ENCODE measurements around the gene OR6B2. TPM values are rescaled to one million over a fixed set of nuclear protein-coding genes. Genes with fewer than 3 reads are reported as not detected.

Gene OR6B2
- total RNA-seq, 4 donors from 2014 or later = not detected

- WGBS, 2 donors = 84 to 90% methylated on average over 2 of the region's 2 CpGs
- TF ChIP-seq, protein P1, sequence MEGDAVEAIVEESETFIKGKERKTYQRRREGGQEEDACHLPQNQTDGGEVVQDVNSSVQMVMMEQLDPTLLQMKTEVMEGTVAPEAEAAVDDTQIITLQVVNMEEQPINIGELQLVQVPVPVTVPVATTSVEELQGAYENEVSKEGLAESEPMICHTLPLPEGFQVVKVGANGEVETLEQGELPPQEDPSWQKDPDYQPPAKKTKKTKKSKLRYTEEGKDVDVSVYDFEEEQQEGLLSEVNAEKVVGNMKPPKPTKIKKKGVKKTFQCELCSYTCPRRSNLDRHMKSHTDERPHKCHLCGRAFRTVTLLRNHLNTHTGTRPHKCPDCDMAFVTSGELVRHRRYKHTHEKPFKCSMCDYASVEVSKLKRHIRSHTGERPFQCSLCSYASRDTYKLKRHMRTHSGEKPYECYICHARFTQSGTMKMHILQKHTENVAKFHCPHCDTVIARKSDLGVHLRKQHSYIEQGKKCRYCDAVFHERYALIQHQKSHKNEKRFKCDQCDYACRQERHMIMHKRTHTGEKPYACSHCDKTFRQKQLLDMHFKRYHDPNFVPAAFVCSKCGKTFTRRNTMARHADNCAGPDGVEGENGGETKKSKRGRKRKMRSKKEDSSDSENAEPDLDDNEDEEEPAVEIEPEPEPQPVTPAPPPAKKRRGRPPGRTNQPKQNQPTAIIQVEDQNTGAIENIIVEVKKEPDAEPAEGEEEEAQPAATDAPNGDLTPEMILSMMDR (IDR thresholded peaks at IDR 0.05) = no peak
- TF ChIP-seq POLR2A (IDR thresholded peaks at IDR 0.05) = no peak
- no peak overlapping the region for H3K4me3 ChIP-seq (ENCODE audit: low read depth, poor library complexity, severe bottlenecking)
- intact Hi-C loops (cut with DNase I; ENCODE audit: low total_unique reads) = loop anchor here (10.0 kb wide), 1 partner anchor 958 kb away; no protein-coding TSS in a partner anchor
- DNase-seq (ENCODE audit: low spot score in 2 of 2) = no peak
These were observed 36.9 kb downstream of the OR6B2 start for GRCh38 chr2:239993291-239993690.

DNA sequence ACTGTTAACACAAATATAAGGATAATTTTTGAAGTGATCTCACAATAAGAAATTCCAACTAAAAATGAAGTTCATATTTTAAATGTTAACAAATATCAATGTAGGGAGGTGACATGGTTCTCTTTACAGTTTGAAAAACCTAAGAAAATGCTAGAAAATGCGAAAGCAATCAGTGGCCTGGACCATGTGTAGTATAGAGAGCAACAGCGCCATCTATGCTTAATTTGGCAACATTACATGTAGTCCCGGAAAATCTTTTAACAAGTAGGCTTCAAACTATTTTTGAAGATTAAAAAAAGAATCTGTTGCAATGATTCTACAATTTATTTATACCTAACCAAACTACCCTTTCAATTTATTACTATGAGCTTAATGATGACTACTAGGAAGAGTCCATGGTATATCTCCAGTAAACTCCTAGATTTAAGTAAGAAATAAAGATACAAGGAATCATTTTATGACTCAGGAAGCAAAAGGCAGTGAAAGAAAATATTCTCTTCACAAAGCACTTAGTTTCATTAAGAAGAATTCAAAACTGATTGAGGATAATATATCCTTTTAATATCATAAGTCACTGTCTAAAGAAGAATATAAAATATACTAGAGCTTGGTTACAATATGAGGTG lies 38.4 kb downstream of the OR6B2 start:
- 3 to 8% methylated on average over 3 of the region's 3 CpGs for WGBS, 2 donors
- TF ChIP-seq POLR2A (IDR thresholded peaks at IDR 0.05) = no peak
- no peak overlapping the region for H3K4me3 ChIP-seq (ENCODE audit: low read depth, poor library complexity, severe bottlenecking)
- DNase-seq (ENCODE audit: low spot score in 2 of 2) = no peak
- intact Hi-C loops (cut with DNase I; ENCODE audit: low total_unique reads) = loop anchor here (10.0 kb wide), 1 partner anchor 957 kb away; no protein-coding TSS in a partner anchor

DNA sequence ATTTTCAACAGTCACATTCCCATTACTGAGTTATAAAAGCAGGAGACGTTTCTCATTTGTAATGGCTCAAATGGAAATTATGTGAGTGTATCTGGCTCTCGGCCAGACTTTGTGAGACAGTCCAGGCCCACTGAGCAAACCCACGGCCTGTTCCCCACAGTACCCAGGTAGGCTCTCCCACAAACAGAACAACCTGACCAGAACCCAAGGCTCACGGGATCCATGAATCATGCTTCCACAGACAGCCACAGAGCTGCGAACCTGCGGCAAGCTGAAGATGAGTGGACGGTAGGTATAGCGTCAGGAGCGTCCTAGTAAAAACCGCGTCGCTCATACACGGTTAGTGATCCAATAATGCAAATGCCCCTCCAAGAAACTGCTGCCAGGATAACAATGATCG lies 39.3 kb downstream of the OR6B2 start:
- WGBS, 2 donors = 85 to 86% methylated on average over 14 of the region's 14 CpGs
- DNase-seq (ENCODE audit: low spot score in 2 of 2) = no peak
- no peak for TF ChIP-seq POLR2A (IDR thresholded peaks at IDR 0.05)
- TF ChIP-seq, protein P1 (IDR thresholded peaks at IDR 0.05) = no peak
- intact Hi-C loops (cut with DNase I; ENCODE audit: low total_unique reads) = loop anchor here (10.0 kb wide), 1 partner anchor 956 kb away; no protein-coding TSS in a partner anchor
- no peak overlapping the region for H3K4me3 ChIP-seq (ENCODE audit: low read depth, poor library complexity, severe bottlenecking)

DNA sequence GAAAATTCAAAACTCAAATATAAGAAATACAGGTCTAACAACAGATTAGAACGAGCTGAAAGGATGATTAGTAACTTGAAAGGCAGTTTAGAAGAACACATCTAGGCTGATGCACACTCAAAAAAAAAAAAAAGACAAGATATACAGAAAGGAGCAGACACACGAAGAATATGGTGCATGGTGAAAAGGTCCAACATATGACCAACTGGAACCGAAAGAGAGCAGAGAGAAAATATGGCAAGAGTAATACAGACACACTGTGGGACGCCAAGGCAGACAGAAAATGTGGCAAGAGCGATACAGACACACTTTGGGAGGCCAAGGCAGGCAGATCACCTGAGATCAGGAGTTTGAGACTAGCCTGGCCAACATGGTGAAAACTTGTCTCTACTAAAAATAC lies 44.9 kb downstream of the OR6B2 start:
- DNase-seq (ENCODE audit: low spot score in 2 of 2) = no peak
- TF ChIP-seq POLR2A (IDR thresholded peaks at IDR 0.05) = no peak
- TF ChIP-seq, protein P1 (IDR thresholded peaks at IDR 0.05) = no peak
- intact Hi-C loops (cut with DNase I; ENCODE audit: low total_unique reads) = no loop called here
- no peak overlapping the region for H3K4me3 ChIP-seq (ENCODE audit: low read depth, poor library complexity, severe bottlenecking)
- WGBS, 2 donors = 95% methylated on average over 5 of the region's 5 CpGs

- intact Hi-C loops (cut with DNase I; ENCODE audit: low total_unique reads) = no loop called here
- WGBS, 2 donors = 91 to 96% methylated on average over 16 of the region's 16 CpGs
- DNase-seq (ENCODE audit: low spot score in 2 of 2) = no peak
- no peak overlapping the region for H3K4me3 ChIP-seq (ENCODE audit: low read depth, poor library complexity, severe bottlenecking)
- no peak for TF ChIP-seq POLR2A (IDR thresholded peaks at IDR 0.05)
- TF ChIP-seq, protein P1 (IDR thresholded peaks at IDR 0.05) = no peak
These were observed 45.6 kb downstream of the OR6B2 start for GRCh38 chr2:239984421-239985194.

GRCh38 chr2:239983004-239983778 lies 47.0 kb downstream of the OR6B2 start:
- intact Hi-C loops (cut with DNase I; ENCODE audit: low total_unique reads) = no loop called here
- 67 to 89% methylated on average over 9 of the region's 9 CpGs for WGBS, 2 donors
- DNase-seq (ENCODE audit: low spot score in 2 of 2) = peak in 1 of 2 donors; percentile 4
- TF ChIP-seq POLR2A (IDR thresholded peaks at IDR 0.05) = no peak
- TF ChIP-seq, protein P1 (IDR thresholded peaks at IDR 0.05) = no peak
- no peak overlapping the region for H3K4me3 ChIP-seq (ENCODE audit: low read depth, poor library complexity, severe bottlenecking)

All from lower leg skin (tissue), 4 donors.